HEK293T (cell line): ENCODE results near the gene TEX52.

Experiments used
- ARNT ChIP-seq: fragments of 450-650 bp; IDR thresholded peaks from 2 replicates; pipeline ENCODE4 v1.6.1; 2017; ENCODE audit warnings: mild to moderate bottlenecking
- BHLHE40 ChIP-seq: fragments of 450-650 bp; IDR thresholded peaks from 2 replicates; pipeline ENCODE4 v1.6.1; 2016; ENCODE audit warnings: mild to moderate bottlenecking, moderate library complexity, borderline replicate concordance
- FOXK2 ChIP-seq: fragments of 450-650 bp; IDR thresholded peaks from 2 replicates; pipeline ENCODE4 v1.6.1; 2016; ENCODE audit warnings: mild to moderate bottlenecking
- L3MBTL2 ChIP-seq: fragments of 450-650 bp; conservative IDR thresholded peaks from 2 replicates; pipeline ENCODE4 v1.6.1; 2016; ENCODE audit warnings: mild to moderate bottlenecking
- NFRKB ChIP-seq: fragments of 450-650 bp; IDR thresholded peaks from 2 replicates; pipeline ENCODE4 v1.6.1; 2016; ENCODE audit warnings: mild to moderate bottlenecking, moderate library complexity
- SUZ12 ChIP-seq: fragments of 450-650 bp; IDR thresholded peaks from 2 replicates; pipeline ENCODE4 v1.6.1; 2016; ENCODE audit warnings: mild to moderate bottlenecking
- TARDBP ChIP-seq: fragments of 450-650 bp; IDR thresholded peaks from 2 replicates; pipeline ENCODE4 v1.6.1; 2016

DNA sequence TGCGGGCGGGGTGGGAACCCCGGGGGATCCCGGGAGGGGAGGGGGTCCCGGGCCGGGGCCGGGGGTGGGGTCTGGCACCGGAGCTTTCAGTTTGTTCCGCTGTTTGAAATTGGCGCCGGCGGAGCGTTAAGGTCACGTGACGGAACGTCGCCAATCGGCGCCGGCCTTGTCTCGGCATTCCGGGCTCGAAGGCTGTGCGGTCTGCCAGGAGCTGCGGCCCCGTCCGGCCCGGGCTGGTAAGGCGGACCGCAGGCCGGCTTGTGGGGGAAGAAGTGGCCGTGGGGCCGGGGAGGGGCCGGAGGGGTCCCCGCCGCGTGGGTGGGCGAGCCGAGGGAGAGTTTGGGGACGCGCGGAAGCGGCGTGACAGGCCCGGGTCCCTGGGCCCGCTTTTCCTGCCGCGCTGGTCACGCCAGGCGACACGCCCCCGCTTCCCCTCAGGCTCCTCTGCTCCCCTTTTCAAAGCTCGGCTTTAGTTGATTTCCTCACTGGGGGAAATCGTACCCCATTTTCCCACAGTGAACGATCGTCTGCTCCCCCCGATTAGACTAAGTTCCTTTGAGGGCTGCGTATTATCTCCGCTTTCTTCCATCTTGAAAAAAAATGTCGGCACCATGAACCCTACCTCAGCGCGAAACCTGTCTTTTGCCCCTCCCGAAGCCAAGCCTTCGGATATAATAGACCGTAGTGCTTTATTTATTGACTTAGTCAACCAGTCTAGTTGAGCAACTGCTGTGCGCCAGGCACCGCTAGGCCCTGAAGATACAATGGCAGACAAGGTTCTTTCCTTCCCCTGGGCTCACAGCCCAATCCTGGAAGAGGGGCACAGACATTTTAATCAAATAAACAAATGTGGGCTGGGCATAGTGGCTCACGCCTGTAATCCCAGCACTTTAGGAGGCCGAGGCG is 20.5 kb upstream of the TEX52 start, which contains the start of the genes FOXM1 and RHNO1:
- no peak for TF ChIP-seq FOXK2
- TF ChIP-seq NFRKB: no peak
- TF ChIP-seq BHLHE40: no peak
- TF ChIP-seq L3MBTL2: peak; percentile 57; the same call in 1 of the 2 replicates
- TF ChIP-seq TARDBP: no peak
- TF ChIP-seq SUZ12: no peak
- no peak for TF ChIP-seq ARNT
